ENCODE measurements around the gene ESYT1. TPM values are rescaled to one million over a fixed set of nuclear protein-coding genes. Genes with fewer than 3 reads are reported as not detected.

The ESYT1 gene
- total and polyA plus RNA-seq, 9 of the 15 experiments (the other 6 are each of a cell fraction or from before 2014, with no cell fraction given) = 132 to 420 (median 164) TPM

- TF ChIP-seq TRIM24 (IDR thresholded peaks at IDR 0.05) (peak in 1 of 2 experiments; percentile 59; a peak in 2 of 4 replicates), RB1 (IDR thresholded peaks at IDR 0.05; ENCODE audit: low read depth) (peak; percentile 81; the same call in 1 of the 2 replicates), SMARCA5 (IDR thresholded peaks at IDR 0.05) (no peak; the same call in 1 of the 2 replicates), BRD9 (IDR thresholded peaks at IDR 0.05; ENCODE audit: low read depth, partially characterized antibody) (peak; percentile 68), ZBTB1 (CRISPR knock-in tag; IDR thresholded peaks at IDR 0.05; ENCODE audit: borderline replicate concordance, low read depth) (peak; percentile 51; the same call in 1 of the 2 replicates), BCOR (IDR thresholded peaks at IDR 0.05) (peak; percentile 83), SUPT5H (IDR thresholded peaks at IDR 0.05) (0 out of 2 replicates have a peak, but pooled peaks have one; percentile 64), TFAP4 (CRISPR knock-in tag; IDR thresholded peaks at IDR 0.05; ENCODE audit: borderline replicate concordance) (peak; percentile 77), TAF1 (IDR thresholded peaks at IDR 0.05; ENCODE audit: control insufficient read depth, extremely low read depth, insufficient read depth, low read length, severe bottlenecking) (peak; percentile 48), ERF (CRISPR knock-in tag; IDR thresholded peaks at IDR 0.05) (no peak), ELF1 (tag; IDR thresholded peaks at IDR 0.05) (peak; percentile 91), TCF7 (IDR thresholded peaks at IDR 0.05; ENCODE audit: borderline replicate concordance) (peak; percentile 53; the same call in 1 of the 2 replicates), HSF4 (CRISPR knock-in tag; IDR thresholded peaks at IDR 0.05; ENCODE audit: borderline replicate concordance) (no peak), SMARCA4 (IDR thresholded peaks at IDR 0.05) (peak; percentile 28; the same call in 1 of the 2 replicates), ZNF518B (CRISPR knock-in tag; IDR thresholded peaks at IDR 0.05) (no peak), MITF (IDR thresholded peaks at IDR 0.05) (0 out of 2 replicates have a peak, but pooled peaks have one; percentile 32), MAZ (CRISPR knock-in tag; conservative IDR thresholded peaks at IDR 0.05 in 1 of 2, IDR thresholded peaks at IDR 0.05 in 1 of 2) (peak in 1 of 2 experiments; percentile 63; a peak in 2 of 4 replicates)
These were observed 62.0 kb downstream of the ESYT1 start (continued) for GRCh38 chr12:56189918-56190694.

Measured in K562 (cell line).